ENCODE results near the gene MID1IP1. TPM values are rescaled to one million over a fixed set of nuclear protein-coding genes. Genes with fewer than 3 reads are reported as not detected.

The MID1IP1 gene
- total RNA-seq, 1 donor: 54.9 TPM

DNA sequence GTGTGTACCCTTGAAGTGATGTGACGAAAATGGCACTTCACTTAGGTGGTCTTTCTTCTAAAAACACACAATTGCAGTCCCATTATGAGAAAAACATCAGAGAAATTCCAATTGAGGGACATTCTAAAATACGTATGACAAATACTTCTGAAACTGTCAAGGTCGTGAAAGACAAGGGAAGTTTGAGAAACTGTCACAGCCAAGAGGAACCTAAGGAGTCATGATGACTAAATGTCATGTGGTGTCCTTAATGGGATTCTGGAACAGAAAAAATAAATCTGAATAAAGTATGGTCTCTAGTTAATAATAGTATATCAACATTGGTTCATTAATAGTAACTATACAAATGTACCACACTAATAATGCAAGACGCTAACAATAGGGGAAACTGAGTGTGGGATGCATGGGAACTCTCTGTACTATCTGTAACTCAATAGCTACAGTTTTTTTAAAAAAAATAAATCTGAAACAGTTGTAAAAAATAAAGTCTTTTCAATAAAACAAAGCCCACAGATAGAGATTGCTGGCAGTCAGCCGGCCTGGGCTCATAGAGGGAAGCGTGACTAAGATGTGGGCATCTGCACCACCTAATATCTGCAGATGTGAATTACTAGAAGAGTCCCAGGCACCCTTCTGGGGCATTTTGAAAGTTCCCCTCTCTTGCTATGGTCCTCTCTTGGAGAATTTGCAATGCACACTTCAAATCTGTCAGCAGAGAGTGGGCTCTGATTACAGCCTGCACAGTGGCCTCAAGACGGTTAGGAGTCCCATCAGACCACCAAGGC lies 47.6 kb downstream of the MID1IP1 start:
- TF ChIP-seq, protein P1, sequence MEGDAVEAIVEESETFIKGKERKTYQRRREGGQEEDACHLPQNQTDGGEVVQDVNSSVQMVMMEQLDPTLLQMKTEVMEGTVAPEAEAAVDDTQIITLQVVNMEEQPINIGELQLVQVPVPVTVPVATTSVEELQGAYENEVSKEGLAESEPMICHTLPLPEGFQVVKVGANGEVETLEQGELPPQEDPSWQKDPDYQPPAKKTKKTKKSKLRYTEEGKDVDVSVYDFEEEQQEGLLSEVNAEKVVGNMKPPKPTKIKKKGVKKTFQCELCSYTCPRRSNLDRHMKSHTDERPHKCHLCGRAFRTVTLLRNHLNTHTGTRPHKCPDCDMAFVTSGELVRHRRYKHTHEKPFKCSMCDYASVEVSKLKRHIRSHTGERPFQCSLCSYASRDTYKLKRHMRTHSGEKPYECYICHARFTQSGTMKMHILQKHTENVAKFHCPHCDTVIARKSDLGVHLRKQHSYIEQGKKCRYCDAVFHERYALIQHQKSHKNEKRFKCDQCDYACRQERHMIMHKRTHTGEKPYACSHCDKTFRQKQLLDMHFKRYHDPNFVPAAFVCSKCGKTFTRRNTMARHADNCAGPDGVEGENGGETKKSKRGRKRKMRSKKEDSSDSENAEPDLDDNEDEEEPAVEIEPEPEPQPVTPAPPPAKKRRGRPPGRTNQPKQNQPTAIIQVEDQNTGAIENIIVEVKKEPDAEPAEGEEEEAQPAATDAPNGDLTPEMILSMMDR (IDR thresholded peaks at IDR 0.05; ENCODE audit: insufficient read depth, low read length): no peak
- no peak overlapping the region for H3K4me3 ChIP-seq (ENCODE audit: low read depth, low read length)
- DNase-seq (ENCODE audit: low read depth): no peak

DNA sequence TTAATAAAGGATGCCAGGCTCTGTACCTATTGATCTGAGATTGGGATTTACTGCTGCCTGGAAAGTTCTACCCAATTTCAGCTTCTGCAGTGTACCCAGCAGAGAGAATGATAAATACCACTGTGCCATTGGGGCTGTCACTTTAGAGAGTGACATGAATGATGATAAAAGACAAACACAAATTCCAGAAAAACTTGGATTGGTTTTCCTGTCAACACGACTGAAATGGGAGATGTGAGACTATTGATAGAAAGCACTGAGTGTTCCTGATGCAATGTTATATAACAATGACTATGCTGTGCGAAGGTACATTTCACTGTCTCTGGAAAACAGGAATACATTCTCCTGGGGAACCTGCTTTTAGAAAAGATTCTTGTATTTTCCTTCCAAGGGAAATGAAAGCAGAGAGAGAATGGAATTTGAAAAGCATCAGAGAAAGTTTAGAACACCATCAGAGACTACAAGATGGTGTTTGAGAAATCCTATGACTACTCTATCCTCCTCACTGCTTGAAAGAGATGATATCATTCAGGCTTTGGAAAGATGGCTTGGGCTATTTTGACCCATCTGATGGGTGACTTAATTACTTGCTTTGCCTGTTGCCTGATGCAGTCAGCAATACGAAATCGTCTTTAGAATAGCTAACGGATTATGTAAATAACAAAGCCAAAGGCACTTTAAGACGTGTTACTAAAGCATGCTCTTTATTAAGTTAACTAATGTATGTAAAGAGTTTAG lies 49.7 kb downstream of the MID1IP1 start:
- TF ChIP-seq, protein P1 (IDR thresholded peaks at IDR 0.05; ENCODE audit: insufficient read depth, low read length): no peak
- DNase-seq (ENCODE audit: low read depth): no peak
- no peak overlapping the region for H3K4me3 ChIP-seq (ENCODE audit: low read depth, low read length)

DNA sequence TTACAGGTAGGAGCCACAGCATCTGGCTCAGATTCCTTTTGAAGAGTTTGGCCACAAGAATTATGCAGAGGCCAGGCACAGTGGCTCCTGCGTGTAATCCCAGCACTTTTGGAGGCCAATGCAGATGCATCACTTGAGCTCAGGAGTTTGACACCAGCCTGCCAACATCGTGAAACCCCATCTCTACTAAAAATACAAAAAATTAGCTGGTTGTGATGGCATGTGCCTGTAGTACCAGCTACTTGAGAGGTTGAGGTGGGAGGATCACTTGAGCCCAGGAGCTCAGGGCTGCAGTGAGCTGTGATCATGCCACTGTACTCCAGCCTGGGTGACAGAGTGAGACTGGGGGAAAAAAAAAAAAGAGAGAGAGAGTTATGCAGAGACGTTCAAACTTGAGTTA lies 53.0 kb downstream of the MID1IP1 start:
- no peak for DNase-seq (ENCODE audit: low read depth)
- TF ChIP-seq, protein P1 (IDR thresholded peaks at IDR 0.05; ENCODE audit: insufficient read depth, low read length): no peak
- no peak overlapping the region for H3K4me3 ChIP-seq (ENCODE audit: low read depth, low read length)

Other genes starting within 250 kb of the MID1IP1 start
- gene TSPAN7, start 239.9 kb upstream of the MID1IP1 start, total RNA-seq (ENCODE audit: low replicate concordance): 0.09 and 0.82 TPM in 2 replicates